Brain microvascular endothelial cell (primary cell): ENCODE data around the gene RPA1.

ENCODE experiments used
- DNase-seq: peaks from one replicate; pipeline ENCODE4 v3.0.0-alpha.2; 2020
- H3K27ac ChIP-seq: fragments of 250-450 bp; sonication (Bioruptor Pico); 2 replicates; pipeline ENCODE4 v1.5.1; 2020; ENCODE audit warnings: mild to moderate bottlenecking, moderate library complexity
- H3K27me3 ChIP-seq: fragments of 250-450 bp; sonication (Bioruptor Pico); replicated peaks from 2 replicates; pipeline ENCODE4 v1.5.1; 2020; ENCODE audit warnings: mild to moderate bottlenecking
- H3K36me3 ChIP-seq: fragments of 250-450 bp; sonication (Bioruptor Pico); replicated peaks from 2 replicates; pipeline ENCODE4 v1.5.1; 2020; ENCODE audit warnings: mild to moderate bottlenecking
- H3K4me3 ChIP-seq: 2 replicates; pipeline ENCODE4 v1.5.1; 2011; ENCODE audit warnings: low read depth, mild to moderate bottlenecking, control low read depth, low read length, moderate library complexity
- CTCF ChIP-seq: IDR thresholded peaks from 2 replicates; pipeline ENCODE4 v1.5.1; 2011; ENCODE audit warnings: low read depth, mild to moderate bottlenecking, moderate library complexity, low read length, control low read depth, inconsistent platforms; ENCODE audit errors: missing control alignments
- in situ Hi-C: cut with HindIII; loops from 2 replicates; pipeline ENCODE4 v1.10.0; 2017; ENCODE audit warnings: low sequenced_read_pairs, low pct_ligation_motif_present

RPA1 gene

GRCh38 chr17:1914661-1915083 lies 84.9 kb downstream of the RPA1 start:
- H3K27ac ChIP-seq, result no peak overlapping the region
- H3K4me3 ChIP-seq, result no peak overlapping the region
- no peak for DNase-seq
- TF ChIP-seq CTCF, result no peak
- H3K36me3 ChIP-seq, result no peaks in the 10 kb centered on the region
- in situ Hi-C loops, result no loop called here
- H3K27me3 ChIP-seq, result peaks cover 15% of the 10 kb centered on the region

- Histone ChIP-seq H3K27me3 (peaks cover 12% of the 10 kb centered on the region), H3K4me3 (no peak overlapping the region), H3K36me3 (no peaks in the 10 kb centered on the region), H3K27ac (no peak overlapping the region)
- TF ChIP-seq CTCF, result no peak
- no peak for DNase-seq
- in situ Hi-C loops, result no loop called here
These were observed 86.1 kb downstream of the RPA1 start for GRCh38 chr17:1915889-1916288.

- Histone ChIP-seq H3K27me3 (peaks cover 12% of the 10 kb centered on the region), H3K4me3 (no peak overlapping the region), H3K27ac (no peak overlapping the region), H3K36me3 (no peaks in the 10 kb centered on the region)
- TF ChIP-seq CTCF, result no peak
- DNase-seq, result no peak
- in situ Hi-C loops, result no loop called here
These were observed 86.5 kb downstream of the RPA1 start for GRCh38 chr17:1916316-1916715.

GRCh38 chr17:1916963-1917715 lies 87.3 kb downstream of the RPA1 start:
- no peak overlapping the region for H3K27ac ChIP-seq
- no peak for DNase-seq
- H3K36me3 ChIP-seq, result no peaks in the 10 kb centered on the region
- peaks cover 9% of the 10 kb centered on the region for H3K27me3 ChIP-seq
- no peak for TF ChIP-seq CTCF
- in situ Hi-C loops, result no loop called here
- H3K4me3 ChIP-seq, result no peak overlapping the region

GRCh38 chr17:1918346-1919162 lies 88.7 kb downstream of the RPA1 start:
- H3K36me3 ChIP-seq, result no peaks in the 10 kb centered on the region
- TF ChIP-seq CTCF, result no peak

More at GRCh38 chr17:1918346-1919162, 88.7 kb downstream of the RPA1 start:
- H3K27ac ChIP-seq, result no peak overlapping the region
- peaks cover 6% of the 10 kb centered on the region for H3K27me3 ChIP-seq
- no peak for DNase-seq
- no peak overlapping the region for H3K4me3 ChIP-seq
- in situ Hi-C loops, result no loop called here
